ENCODE data around the gene PA2G4. TPM values are rescaled to one million over a fixed set of nuclear protein-coding genes. Genes with fewer than 3 reads are reported as not detected.
"Not testable (repeated sequence)": the region's sequence is repeated elsewhere in the genome, so short reads cannot be mapped to it uniquely, and the experiment has no call there.

The PA2G4 gene
- total RNA-seq, 1 experiment from 2014 or later: 233 TPM

GRCh38 chr12:56154246-56154771, 50.0 kb downstream of the PA2G4 start:
- no peak for TF ChIP-seq CTCF (IDR thresholded peaks at IDR 0.05; ENCODE audit: unreplicated experiment)
- BruUV-seq (replicated peaks): no TSS peak
- no peak for DNase-seq
- CTCF ChIA-PET: no interaction called here
- intact Hi-C loops (cut with micrococcal nuclease; ENCODE audit: unreplicated experiment): no loop called here
- H3K9me3 Mint-ChIP-seq (ENCODE audit: low read depth, unreplicated experiment): no peaks in the 10 kb centered on the region
- H3K4me1 Mint-ChIP-seq (ENCODE audit: low read depth, unreplicated experiment): peaks cover 23% of the 10 kb centered on the region
- H3K27me3 Mint-ChIP-seq (ENCODE audit: unreplicated experiment): no peaks in the 10 kb centered on the region
- H3K36me3 Mint-ChIP-seq (ENCODE audit: insufficient read depth, unreplicated experiment): peaks cover 65% of the 10 kb centered on the region
- no peak overlapping the region for H3K27ac Mint-ChIP-seq (ENCODE audit: unreplicated experiment)
- H3K4me3 Mint-ChIP-seq (ENCODE audit: low read depth, unreplicated experiment): no peak overlapping the region

- CTCF ChIA-PET: no interaction called here
- H3K36me3 Mint-ChIP-seq (ENCODE audit: insufficient read depth, unreplicated experiment): peaks cover 71% of the 10 kb centered on the region
- no peak for DNase-seq
- H3K27me3 Mint-ChIP-seq (ENCODE audit: unreplicated experiment): no peaks in the 10 kb centered on the region
- H3K9me3 Mint-ChIP-seq (ENCODE audit: low read depth, unreplicated experiment): no peaks in the 10 kb centered on the region
- no peak overlapping the region for H3K4me3 Mint-ChIP-seq (ENCODE audit: low read depth, unreplicated experiment)
- no peak overlapping the region for H3K27ac Mint-ChIP-seq (ENCODE audit: unreplicated experiment)
- intact Hi-C loops (cut with micrococcal nuclease; ENCODE audit: unreplicated experiment): loop anchor here (5.0 kb wide), 1 partner anchor 38 kb away; the partner anchor contains the start of genes RPL41 and ZC3H10
- TF ChIP-seq CTCF (IDR thresholded peaks at IDR 0.05; ENCODE audit: unreplicated experiment): no peak
- no TSS peak for BruUV-seq (replicated peaks)
- H3K4me1 Mint-ChIP-seq (ENCODE audit: low read depth, unreplicated experiment): peaks cover 28% of the 10 kb centered on the region
These were observed 50.5 kb downstream of the PA2G4 start for GRCh38 chr12:56154818-56155217.

GRCh38 chr12:56155256-56155845, 51.0 kb downstream of the PA2G4 start:
- CTCF ChIA-PET: no interaction called here
- intact Hi-C loops (cut with micrococcal nuclease; ENCODE audit: unreplicated experiment): loop anchor here (5.0 kb wide), 1 partner anchor 38 kb away; the partner anchor contains the start of genes RPL41 and ZC3H10
- Mint-ChIP-seq H3K4me1 (ENCODE audit: low read depth, unreplicated experiment) (peaks cover 33% of the 10 kb centered on the region), H3K27ac (ENCODE audit: unreplicated experiment) (no peak overlapping the region), H3K9me3 (ENCODE audit: low read depth, unreplicated experiment) (no peaks in the 10 kb centered on the region), H3K27me3 (ENCODE audit: unreplicated experiment) (no peaks in the 10 kb centered on the region), H3K4me3 (ENCODE audit: low read depth, unreplicated experiment) (no peak overlapping the region), H3K36me3 (ENCODE audit: insufficient read depth, unreplicated experiment) (peaks cover 76% of the 10 kb centered on the region)
- DNase-seq: no peak
- TF ChIP-seq CTCF (IDR thresholded peaks at IDR 0.05; ENCODE audit: unreplicated experiment): no peak
- BruUV-seq (replicated peaks): no TSS peak

GRCh38 chr12:56156464-56157200, 52.3 kb downstream of the PA2G4 start:
- intact Hi-C loops (cut with micrococcal nuclease; ENCODE audit: unreplicated experiment): loop anchor here (5.0 kb wide), 1 partner anchor 39 kb away; the partner anchor contains the start of genes RPL41 and ZC3H10
- BruUV-seq (replicated peaks); DNase-seq; H3K27me3 Mint-ChIP-seq (ENCODE audit: unreplicated experiment); H3K9me3 Mint-ChIP-seq (ENCODE audit: low read depth, unreplicated experiment); CTCF ChIA-PET: not testable (repeated sequence)
- peaks cover 34% of the 10 kb centered on the region for H3K4me1 Mint-ChIP-seq (ENCODE audit: low read depth, unreplicated experiment)
- H3K27ac Mint-ChIP-seq (ENCODE audit: unreplicated experiment): peak overlapping the region; percentile 100
- peak overlapping the region; percentile 98 for H3K4me3 Mint-ChIP-seq (ENCODE audit: low read depth, unreplicated experiment)
- peaks cover 79% of the 10 kb centered on the region for H3K36me3 Mint-ChIP-seq (ENCODE audit: insufficient read depth, unreplicated experiment)

Data from Calu3 (cell line).